MG63 (cell line): ENCODE measurements around the gene TBCD. TPM values are rescaled to one million over a fixed set of nuclear protein-coding genes. Genes with fewer than 3 reads are reported as not detected.

Source experiments
- DNase-seq: peaks from one replicate; pipeline ENCODE4 v3.0.0-alpha.2; 2020
- H3K27me3 ChIP-seq: fragments of 250-450 bp; sonication (Bioruptor Pico); 2 replicates; pipeline ENCODE4 v1.5.1; 2020; ENCODE audit warnings: mild to moderate bottlenecking, moderate library complexity
- H3K36me3 ChIP-seq: fragments of 250-450 bp; sonication (Bioruptor Pico); 2 replicates; pipeline ENCODE4 v1.5.1; 2020; ENCODE audit warnings: mild to moderate bottlenecking, moderate library complexity
- H3K4me3 ChIP-seq: fragments of 250-450 bp; sonication (Bioruptor Pico); 2 replicates; pipeline ENCODE4 v1.5.1; 2020; ENCODE audit warnings: mild to moderate bottlenecking, moderate library complexity
- H3K9me3 ChIP-seq: fragments of 250-450 bp; sonication (Bioruptor Pico); 2 replicates; pipeline ENCODE4 v1.5.1; 2020; ENCODE audit warnings: mild to moderate bottlenecking, moderate library complexity
- total RNA-seq: library from RNA; depleted of rRNA; stranded (reverse); fragments of >200 nt; shearing (Covaris generic); gene quantifications from 2 replicates; pipeline ENCODE4 v1.2.3, GENCODE V29; 2014; ENCODE audit warnings: low replicate concordance

Gene TBCD
- total RNA-seq, 1 experiment from 2014 or later = 73.6 TPM

DNA sequence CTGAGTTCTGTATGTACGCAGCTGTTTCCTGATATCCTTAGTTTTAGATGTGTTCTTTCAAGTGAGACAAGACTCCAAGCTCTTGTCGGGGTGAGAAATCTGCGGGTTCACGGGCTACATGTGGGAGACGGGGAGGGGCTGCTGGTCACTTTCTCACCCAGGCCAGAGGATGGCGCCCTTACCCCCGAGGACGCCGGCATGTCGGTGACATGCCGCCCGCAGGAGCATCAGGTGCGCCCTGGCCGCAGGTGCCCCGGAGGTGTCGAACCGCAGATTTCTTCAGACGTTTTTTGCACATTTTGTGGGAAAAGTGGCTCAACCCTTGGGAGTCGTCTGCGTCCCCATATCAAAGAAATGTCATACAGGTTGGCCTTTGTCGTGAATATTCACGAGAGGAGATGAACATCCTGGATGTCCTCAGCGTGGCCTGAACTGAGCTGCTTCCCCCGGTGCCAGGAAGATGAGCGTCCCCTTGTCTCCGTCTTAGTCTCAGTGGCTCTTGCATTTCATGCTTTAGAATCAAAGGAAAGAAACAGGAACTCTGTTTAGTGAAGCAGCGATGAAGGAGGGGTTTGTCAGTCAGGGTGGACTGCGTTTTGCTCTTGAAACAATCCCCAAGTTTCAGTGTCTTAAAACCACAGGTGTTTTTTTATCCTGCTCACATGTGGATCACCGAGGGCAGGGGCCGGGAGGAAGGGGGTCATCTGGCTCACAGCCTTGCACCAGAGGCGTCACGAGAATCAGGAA lies 163.3 kb downstream of the TBCD start:
- no peaks in the 10 kb centered on the region for H3K9me3 ChIP-seq
- no peaks in the 10 kb centered on the region for H3K27me3 ChIP-seq
- peaks cover 16% of the 10 kb centered on the region for H3K36me3 ChIP-seq
- no peak overlapping the region for H3K4me3 ChIP-seq
- no peak for DNase-seq

GRCh38 chr17:82915757-82916027 lies 163.8 kb downstream of the TBCD start:
- no peak for DNase-seq
- Histone ChIP-seq H3K36me3 (peaks cover 16% of the 10 kb centered on the region), H3K4me3 (no peak overlapping the region), H3K27me3 (no peaks in the 10 kb centered on the region), H3K9me3 (no peaks in the 10 kb centered on the region)

GRCh38 chr17:82917699-82918345 lies 166.0 kb downstream of the TBCD start:
- Histone ChIP-seq H3K9me3 (no peaks in the 10 kb centered on the region), H3K4me3 (no peak overlapping the region), H3K36me3 (peaks cover 11% of the 10 kb centered on the region), H3K27me3 (no peaks in the 10 kb centered on the region)
- no peak for DNase-seq

DNA sequence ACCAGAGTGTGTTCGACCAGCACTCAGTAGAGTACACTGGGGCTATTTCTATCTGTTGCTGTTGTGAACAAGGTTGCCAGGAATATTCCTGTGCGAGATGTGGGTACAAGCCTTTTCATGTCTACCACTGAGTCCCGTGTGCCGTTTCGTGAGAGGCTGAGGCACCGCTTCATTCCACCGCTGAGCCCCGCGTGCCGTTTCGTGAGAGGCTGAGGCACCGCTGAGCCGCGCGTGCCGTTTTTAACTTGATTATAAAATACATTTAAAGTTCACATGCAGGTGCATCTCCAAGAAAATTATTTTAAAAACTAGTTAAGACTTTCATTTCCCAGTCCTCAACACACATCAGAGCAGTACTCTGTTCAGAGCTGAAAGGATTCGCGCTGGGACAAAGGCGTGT lies 166.6 kb downstream of the TBCD start:
- Histone ChIP-seq H3K36me3 (peaks cover 7% of the 10 kb centered on the region), H3K9me3 (no peaks in the 10 kb centered on the region), H3K27me3 (no peaks in the 10 kb centered on the region), H3K4me3 (no peak overlapping the region)
- no peak for DNase-seq

GRCh38 chr17:82920150-82920549 lies 168.3 kb downstream of the TBCD start:
- no peak for DNase-seq
- Histone ChIP-seq H3K36me3 (peaks cover 10% of the 10 kb centered on the region), H3K9me3 (no peaks in the 10 kb centered on the region), H3K27me3 (no peaks in the 10 kb centered on the region), H3K4me3 (no peak overlapping the region)

DNA sequence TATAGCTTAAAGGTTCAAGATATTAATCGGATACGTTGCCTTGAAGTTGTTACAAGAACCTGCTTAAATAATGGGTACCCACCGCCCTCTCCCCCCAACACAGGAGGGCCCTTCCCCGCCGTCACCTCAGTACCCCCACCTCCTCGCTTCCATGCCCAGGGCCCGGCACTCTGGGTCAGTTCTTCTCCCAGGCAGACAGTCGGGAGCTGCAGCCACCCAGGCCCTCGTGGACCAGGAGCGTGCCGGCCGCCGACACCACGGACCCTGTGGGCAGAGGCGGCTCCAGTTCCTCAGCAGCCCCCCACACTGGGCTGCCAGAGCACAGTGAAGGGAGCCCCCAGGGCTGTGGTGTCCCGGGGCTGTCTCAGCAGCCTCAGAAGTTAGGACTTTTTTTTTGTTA lies 168.8 kb downstream of the TBCD start:
- Histone ChIP-seq H3K4me3 (no peak overlapping the region), H3K36me3 (peaks cover 14% of the 10 kb centered on the region), H3K9me3 (no peaks in the 10 kb centered on the region), H3K27me3 (no peaks in the 10 kb centered on the region)
- DNase-seq = no peak

GRCh38 chr17:82921426-82921825 lies 169.6 kb downstream of the TBCD start:
- H3K9me3 ChIP-seq = no peaks in the 10 kb centered on the region
- H3K36me3 ChIP-seq = peaks cover 16% of the 10 kb centered on the region
- no peak for DNase-seq
- no peak overlapping the region for H3K4me3 ChIP-seq
- H3K27me3 ChIP-seq = no peaks in the 10 kb centered on the region

- Histone ChIP-seq H3K27me3 (no peaks in the 10 kb centered on the region), H3K9me3 (no peaks in the 10 kb centered on the region), H3K4me3 (no peak overlapping the region), H3K36me3 (peaks cover 22% of the 10 kb centered on the region)
- DNase-seq = no peak
Measured at GRCh38 chr17:82922646-82923045, 170.8 kb downstream of the TBCD start.

DNA sequence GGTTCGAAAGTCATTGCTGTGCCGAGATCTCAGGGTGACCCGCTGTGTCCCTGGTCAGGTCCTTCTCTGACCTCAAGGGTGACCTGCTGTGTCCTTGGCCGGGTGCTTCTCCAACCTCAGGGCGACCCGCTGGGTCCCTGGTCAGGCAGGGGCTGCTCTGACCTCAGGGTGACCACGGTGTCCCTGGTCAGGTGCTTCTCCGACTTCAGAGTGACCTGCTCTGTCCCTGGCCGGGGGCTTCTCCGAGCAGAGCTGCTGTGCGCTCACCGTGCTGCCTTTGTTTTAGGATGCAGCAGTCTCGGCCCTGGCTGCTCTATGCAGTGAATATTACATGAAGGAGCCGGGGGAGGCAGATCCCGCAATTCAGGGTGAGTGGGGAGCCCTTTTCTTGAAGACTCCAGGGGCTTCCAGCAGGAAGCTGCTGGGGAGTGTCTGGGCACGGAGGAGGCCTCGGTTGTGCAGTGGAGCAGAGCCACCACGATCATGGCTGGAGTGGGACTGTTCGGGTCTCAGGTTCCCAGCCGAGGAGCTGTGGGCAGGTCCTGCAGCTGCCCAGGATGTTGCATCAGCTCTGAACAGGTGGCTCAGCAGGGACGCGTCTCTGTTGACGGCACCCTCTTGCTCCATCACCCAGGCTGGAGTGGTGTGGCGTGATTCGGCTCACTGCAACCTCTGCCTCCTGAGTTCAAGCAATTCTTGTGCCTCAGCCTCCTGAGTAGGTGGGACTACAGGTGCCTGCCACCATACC lies 171.7 kb downstream of the TBCD start:
- DNase-seq = no peak
- Histone ChIP-seq H3K36me3 (peaks cover 20% of the 10 kb centered on the region), H3K27me3 (no peaks in the 10 kb centered on the region), H3K4me3 (no peak overlapping the region), H3K9me3 (no peaks in the 10 kb centered on the region)

DNA sequence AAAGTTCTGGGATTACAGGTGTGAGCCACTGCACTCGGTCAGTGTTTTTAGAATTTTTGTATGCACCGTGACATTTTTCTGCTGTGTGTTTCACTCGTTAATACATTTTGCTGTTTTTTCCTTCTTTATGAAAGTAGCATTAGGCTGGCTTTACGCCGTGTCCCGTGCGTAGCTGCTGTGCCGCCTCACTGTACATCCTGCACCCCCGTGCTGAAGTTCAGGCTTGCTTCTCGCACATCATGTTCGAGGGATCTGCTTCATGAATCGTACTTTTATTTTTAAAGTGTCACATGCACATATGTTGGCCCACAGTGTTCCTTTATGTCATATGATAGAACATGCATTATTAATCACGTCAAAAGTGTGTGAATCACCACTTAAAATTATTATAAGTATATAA lies 172.3 kb downstream of the TBCD start:
- Histone ChIP-seq H3K27me3 (no peaks in the 10 kb centered on the region), H3K4me3 (no peak overlapping the region), H3K36me3 (peaks cover 20% of the 10 kb centered on the region), H3K9me3 (no peaks in the 10 kb centered on the region)
- DNase-seq = no peak

- no peak for DNase-seq
- Histone ChIP-seq H3K27me3 (no peaks in the 10 kb centered on the region), H3K9me3 (no peaks in the 10 kb centered on the region), H3K36me3 (peaks cover 22% of the 10 kb centered on the region), H3K4me3 (no peak overlapping the region)
Measured at GRCh38 chr17:82924812-82925211, 172.9 kb downstream of the TBCD start.

GRCh38 chr17:82925336-82925735 lies 173.5 kb downstream of the TBCD start:
- H3K27me3 ChIP-seq = no peaks in the 10 kb centered on the region
- peaks cover 22% of the 10 kb centered on the region for H3K36me3 ChIP-seq
- H3K9me3 ChIP-seq = no peaks in the 10 kb centered on the region
- H3K4me3 ChIP-seq = no peak overlapping the region
- DNase-seq = no peak

DNA sequence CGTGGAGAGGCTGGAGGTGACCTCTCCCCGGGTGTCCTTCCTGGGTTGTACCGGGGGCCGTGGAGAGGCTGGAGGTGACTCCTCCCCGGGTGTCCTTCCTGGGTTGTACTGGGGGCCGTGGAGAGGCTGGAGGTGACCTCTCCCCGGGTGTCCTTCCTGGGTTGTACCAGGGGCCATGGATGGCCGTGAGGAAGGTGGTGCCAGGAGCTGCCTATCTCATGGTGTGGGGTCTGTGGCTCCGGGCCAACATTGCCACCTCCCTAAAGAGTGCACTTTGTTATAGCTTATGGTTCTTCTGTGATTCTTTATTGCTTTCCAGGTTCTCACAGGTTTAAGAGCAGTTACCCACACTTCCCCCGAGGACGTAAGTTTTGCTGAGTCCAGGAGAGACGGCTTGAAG lies 174.2 kb downstream of the TBCD start:
- Histone ChIP-seq H3K9me3 (no peaks in the 10 kb centered on the region), H3K27me3 (no peaks in the 10 kb centered on the region), H3K4me3 (no peak overlapping the region), H3K36me3 (peaks cover 26% of the 10 kb centered on the region)
- no peak for DNase-seq

DNA sequence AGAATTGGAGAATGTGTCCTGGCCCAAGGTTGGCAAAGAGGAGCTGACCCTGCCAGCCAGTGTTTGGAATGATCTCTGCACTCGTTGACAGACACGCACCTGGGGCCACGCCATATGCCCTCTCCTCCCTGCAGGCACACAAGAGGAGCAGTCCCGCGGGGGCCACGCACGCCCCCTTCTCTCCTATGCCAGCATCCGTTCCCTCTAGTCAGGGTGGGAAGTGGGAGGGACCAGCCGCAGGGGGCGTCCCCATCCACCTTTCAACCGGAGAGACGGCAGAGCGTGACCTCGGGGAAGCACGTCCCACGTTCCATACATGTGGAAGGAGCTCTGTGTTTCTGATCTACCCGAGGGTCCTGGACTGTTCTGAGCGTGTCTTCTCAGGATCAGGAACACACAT lies 174.9 kb downstream of the TBCD start:
- no peaks in the 10 kb centered on the region for H3K9me3 ChIP-seq
- no peaks in the 10 kb centered on the region for H3K27me3 ChIP-seq
- no peak overlapping the region for H3K4me3 ChIP-seq
- H3K36me3 ChIP-seq = peaks cover 26% of the 10 kb centered on the region
- no peak for DNase-seq

GRCh38 chr17:82927311-82927660 lies 175.4 kb downstream of the TBCD start:
- no peak for DNase-seq
- H3K4me3 ChIP-seq = no peak overlapping the region
- no peaks in the 10 kb centered on the region for H3K9me3 ChIP-seq
- no peaks in the 10 kb centered on the region for H3K27me3 ChIP-seq
- peaks cover 29% of the 10 kb centered on the region for H3K36me3 ChIP-seq

GRCh38 chr17:82927661-82928601 lies 176.1 kb downstream of the TBCD start:
- Histone ChIP-seq H3K27me3 (no peaks in the 10 kb centered on the region), H3K36me3 (peaks cover 33% of the 10 kb centered on the region), H3K4me3 (no peak overlapping the region), H3K9me3 (no peaks in the 10 kb centered on the region)
- DNase-seq = no peak
